ENCODE results near the gene THOC6. TPM values are rescaled to one million over a fixed set of nuclear protein-coding genes. Genes with fewer than 3 reads are reported as not detected.

The THOC6 gene
- total and polyA plus RNA-seq, 9 of the 15 experiments (the other 6 are each of a cell fraction or from before 2014, with no cell fraction given), result 2.5 to 65.4 (median 42.3) TPM

GRCh38 chr16:3049921-3050481, 26.2 kb downstream of the THOC6 start:
- Histone ChIP-seq H3K4me3 (no peak overlapping the region), H3K27ac (ENCODE audit: extremely low read depth, low read depth, low read length) (no peak overlapping the region), H3K27me3 (ENCODE audit: control insufficient read depth in 2 of 2, insufficient read depth in 2 of 2, low read length in 2 of 2) (peaks cover 12 to 48% of the 10 kb centered on the region in 2 experiments; a peak in 4 of 5 replicates), H3K9me3 (replicated peaks; ENCODE audit: control insufficient read depth, insufficient read depth, low read depth, low read length) (no peaks in the 10 kb centered on the region), H3K4me2 (ENCODE audit: insufficient read depth, low read length) (no peak overlapping the region), H4K20me1 (replicated peaks; ENCODE audit: control insufficient read depth, insufficient read depth, low read length) (no peaks in the 10 kb centered on the region; the same call in 1 of the 2 replicates), H3K4me1 (replicated peaks in 1 of 2; ENCODE audit: control insufficient read depth in 2 of 2, insufficient read depth in 2 of 2, low read length in 2 of 2) (peaks cover 3 to 26% of the 10 kb centered on the region in 2 experiments; a peak in 3 of 5 replicates), H3K79me2 (ENCODE audit: control insufficient read depth, insufficient read depth, low read length) (no peaks in the 10 kb centered on the region), H3K9ac (ENCODE audit: insufficient read depth in 1 of 2, low read depth in 2 of 2, low read length in 2 of 2) (peak overlapping the region in 1 of 2 experiments; percentile 28; a peak in 2 of 4 replicates), H2AFZ (ENCODE audit: low read depth, low read length) (no peak overlapping the region), H3K36me3 (ENCODE audit: control insufficient read depth, insufficient read depth, low read length) (no peaks in the 10 kb centered on the region), H3K9me1 (ENCODE audit: control insufficient read depth, insufficient read depth, low read length) (no peaks in the 10 kb centered on the region)
- ATAC-seq (no peak), FAIRE-seq (no peak), DNase-seq (ENCODE audit: extremely low read depth in 1 of 4, low spot score in 3 of 4) (no peak)
- WGBS (ENCODE audit: insufficient coverage, low coverage, missing lambda C conversion rate), result 20% methylated on average over 20 of the region's 26 CpGs
- no TSS peak for BruUV-seq (replicated peaks)
- intact Hi-C loops (cut with micrococcal nuclease) (loop anchor here (10.0 kb wide), 1 partner anchor 125 kb away; no protein-coding TSS in a partner anchor), in situ Hi-C loops (cut with MboI) (no loop called here)
- peak; percentile 59 for TF ChIP-seq POLR2G (IDR thresholded peaks at IDR 0.05; ENCODE audit: low read depth, low read length)
- TF ChIP-seq MAX (CRISPR knock-in tag; IDR thresholded peaks at IDR 0.05), result 0 out of 2 replicates have a peak, but pooled peaks have one; percentile 11
- no peak for TF ChIP-seq AFF4 (CRISPR knock-in tag; IDR thresholded peaks at IDR 0.05)
- CTCF ChIA-PET (ENCODE audit: low intra/inter-chr PET ratio), result no interaction called here
- POLR2A ChIA-PET, result interaction anchor here (0.6 kb wide), 1 partner anchor 237 kb away, joined by 3 read pairs; no protein-coding TSS in a partner anchor

Measured in K562 (cell line).